HG03460 (cell line): ENCODE data around the gene GFPT2.

Experiments used
- ATAC-seq: cut with Tn5 transposase; IDR thresholded peaks from one replicate; pipeline ENCODE4 v1.9.1; 2021; ENCODE audit not compliant: unreplicated experiment

The GFPT2 gene

GRCh38 chr5:180287868-180288267 is 65.3 kb downstream of the GFPT2 start:
- no peak for ATAC-seq

DNA sequence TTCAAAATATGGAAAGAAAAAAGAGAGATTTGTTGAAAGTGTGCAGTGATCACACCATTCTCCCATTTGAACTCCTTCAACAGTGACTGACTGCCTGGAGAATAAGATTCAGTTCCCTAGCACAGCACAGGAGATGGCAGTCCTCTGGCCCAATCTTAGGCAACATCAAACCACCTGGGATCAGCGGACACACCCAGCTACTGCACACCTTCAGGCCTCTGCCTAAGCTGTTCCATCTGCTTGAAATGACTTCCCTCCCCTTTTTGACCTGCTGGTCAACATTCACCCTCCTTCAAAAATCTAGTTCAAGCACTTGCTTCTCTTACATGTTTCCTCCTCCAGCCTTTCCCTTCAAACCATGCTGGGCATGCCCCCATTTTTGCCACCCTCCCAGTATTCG is 65.7 kb downstream of the GFPT2 start:
- ATAC-seq: no peak

DNA sequence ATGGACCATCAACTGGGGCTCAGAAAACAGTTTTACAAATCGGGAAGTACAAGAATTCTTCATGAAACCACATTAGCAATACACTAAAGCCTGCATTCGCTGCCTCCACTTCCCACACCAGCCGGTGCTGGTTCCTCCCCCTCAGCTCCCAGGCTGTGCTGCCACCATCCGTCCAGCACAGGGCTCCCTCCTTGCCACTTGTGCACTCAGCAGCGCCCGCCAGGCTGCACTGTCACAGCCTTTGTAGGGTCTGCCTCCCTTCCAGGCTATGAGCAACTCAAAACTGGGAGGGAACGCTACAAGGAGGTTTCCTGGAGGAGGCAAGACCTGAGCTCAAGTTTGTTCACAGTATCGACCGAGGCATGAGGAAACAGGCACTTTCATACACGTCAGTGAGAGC is 69.0 kb downstream of the GFPT2 start:
- ATAC-seq: no peak

- ATAC-seq: no peak
Observed at GRCh38 chr5:180283026-180283615, 70.0 kb downstream of the GFPT2 start.

DNA sequence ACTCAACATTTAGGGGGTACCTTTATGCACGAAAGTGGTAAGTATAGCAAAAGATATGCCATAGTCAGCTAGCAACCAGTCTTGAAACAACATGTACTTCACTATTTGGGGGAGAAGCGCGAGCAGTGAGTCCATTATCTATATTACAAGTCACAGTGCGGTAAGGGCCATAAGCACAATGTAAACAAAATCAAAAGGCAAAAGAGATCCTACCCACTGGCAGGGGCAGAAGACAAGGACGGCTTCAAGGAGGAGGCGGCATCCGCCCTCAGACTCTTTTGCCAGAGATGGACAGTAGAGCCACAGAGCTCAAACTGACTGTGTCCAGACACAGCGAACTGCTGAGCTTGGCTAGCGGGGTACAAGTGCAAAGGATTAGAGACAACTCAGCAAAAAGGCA is 70.9 kb downstream of the GFPT2 start:
- no peak for ATAC-seq

DNA sequence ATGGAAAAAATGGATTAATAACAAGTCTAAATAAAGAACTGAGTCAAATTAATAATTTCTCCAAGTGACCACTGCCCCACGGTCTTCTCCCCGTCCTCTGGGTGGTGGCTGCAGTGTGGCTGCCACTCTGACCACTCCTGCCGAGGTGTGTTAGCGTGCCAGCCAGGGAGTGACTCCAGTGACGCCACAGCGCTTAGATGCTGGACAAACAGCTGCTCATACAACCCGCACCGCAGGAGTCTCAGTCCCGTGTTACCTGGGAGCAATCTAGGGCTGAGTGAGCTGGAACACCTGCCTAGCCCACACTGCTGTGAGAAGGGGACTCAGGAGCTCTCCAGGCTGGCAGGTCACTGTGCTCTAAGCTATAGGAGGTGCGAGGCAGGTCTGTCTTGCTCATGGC is 71.4 kb downstream of the GFPT2 start:
- no peak for ATAC-seq

DNA sequence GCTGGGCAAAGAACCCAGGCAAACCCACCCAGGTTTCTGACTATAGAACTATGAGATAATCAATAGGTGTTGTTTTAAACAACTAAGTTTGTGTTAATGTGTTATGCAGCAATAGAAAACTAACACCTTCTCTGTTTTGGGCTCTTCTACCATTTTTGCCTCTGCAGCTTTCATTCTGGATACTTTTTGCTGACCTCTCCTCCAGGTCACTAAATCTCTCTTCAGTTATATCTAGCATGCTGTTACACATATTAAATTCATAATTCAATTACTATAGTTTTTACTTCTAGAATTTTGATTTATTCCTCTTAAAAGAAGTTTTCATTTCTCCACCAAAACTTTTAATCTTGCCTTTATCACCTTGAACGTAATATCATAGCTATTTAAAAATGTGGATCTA is 78.4 kb downstream of the GFPT2 start:
- ATAC-seq: no peak

GRCh38 chr5:180271221-180271620 is 81.9 kb downstream of the GFPT2 start:
- ATAC-seq: no peak

GRCh38 chr5:180259260-180259611 is 93.9 kb downstream of the GFPT2 start:
- ATAC-seq: no peak

DNA sequence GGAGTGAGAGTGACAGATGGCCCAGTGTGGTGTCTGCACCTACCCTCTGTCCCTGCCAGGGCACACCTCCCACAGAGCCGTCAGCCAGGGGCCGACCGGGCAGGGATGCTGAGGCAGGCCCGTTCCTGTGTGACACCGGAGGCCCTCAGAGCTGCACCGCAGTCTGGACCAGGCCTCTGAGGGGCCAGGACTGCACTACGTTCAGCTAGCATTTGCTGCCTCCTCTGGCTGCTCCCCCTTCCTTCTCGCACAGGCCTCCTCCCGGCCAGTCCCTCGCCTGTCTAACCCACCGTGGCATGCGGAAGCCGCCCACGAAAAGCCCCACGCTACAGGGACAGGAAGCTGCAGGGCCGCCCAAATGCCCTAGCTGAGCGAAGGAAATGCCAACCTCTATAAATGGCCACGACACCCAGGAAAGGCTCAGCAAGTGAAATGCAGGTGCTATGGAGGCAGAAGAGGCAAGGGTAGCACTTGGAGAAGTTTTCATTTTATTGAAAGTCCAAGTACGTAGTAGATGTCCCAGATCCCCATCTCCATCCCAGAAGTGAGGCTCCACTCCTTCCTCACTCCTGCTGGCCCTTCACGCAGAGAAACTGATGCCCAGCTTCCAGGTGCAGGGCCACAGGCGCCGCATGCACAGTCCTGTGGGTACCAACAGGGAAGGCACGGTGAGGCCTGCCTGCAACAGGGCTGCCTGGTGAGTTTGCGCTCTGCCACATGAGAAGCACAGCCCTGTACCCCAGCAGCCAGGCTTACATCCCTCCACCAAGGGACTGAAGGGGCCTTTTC is 99.9 kb downstream of the GFPT2 start:
- ATAC-seq: no peak

GRCh38 chr5:180251887-180252286 is 101.2 kb downstream of the GFPT2 start:
- no peak for ATAC-seq

DNA sequence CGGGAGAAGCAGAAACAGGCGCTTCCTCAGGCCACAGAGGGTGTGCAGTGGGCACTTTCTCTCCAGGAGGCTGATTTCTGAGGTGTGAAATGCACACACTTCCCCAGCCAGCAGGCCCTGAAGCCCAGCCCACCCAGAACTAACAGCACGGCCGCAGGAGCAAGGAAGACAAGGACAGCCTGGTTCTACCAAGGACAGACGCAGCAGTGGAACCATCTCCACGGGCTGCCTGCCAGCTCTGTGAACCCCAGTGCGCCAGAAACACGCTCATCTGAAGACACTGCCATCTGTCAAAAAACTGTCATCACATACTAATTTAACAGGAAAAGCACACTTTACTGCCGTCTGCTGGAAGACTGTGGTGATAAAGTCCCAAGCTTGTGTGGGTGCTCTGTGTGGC is 102.0 kb downstream of the GFPT2 start:
- no peak for ATAC-seq
